Right atrium auricular region (tissue), 2 donors: ENCODE measurements around the gene HUS1. TPM values are rescaled to one million over a fixed set of nuclear protein-coding genes. Genes with fewer than 3 reads are reported as not detected.

Source experiments
- DNase-seq: peaks from one replicate; pipeline ENCODE4 v3.0.0-alpha.2; 2019; ENCODE audit warnings: low spot score
- H3K27ac ChIP-seq, 2 donors: fragments of 200-600 bp; sonication (generic); 1 replicate in 1 of 2; 2 replicates in 1 of 2; pipeline ENCODE4 v1.5.1; 2016 to 2019
- H3K27me3 ChIP-seq, 2 donors: fragments of 200-600 bp; sonication (generic); one replicate each; pipeline versions ENCODE4 v1.5.1 to v1.6.0; 2017 to 2019
- H3K36me3 ChIP-seq: fragments of 200-600 bp; sonication (generic); one replicate; pipeline ENCODE4 v1.5.1; 2016
- H3K4me1 ChIP-seq, 2 donors: fragments of 200-600 bp; sonication (generic); one replicate each; pipeline versions ENCODE4 v1.5.1 to v1.6.0; 2017 to 2019
- H3K4me3 ChIP-seq, 2 donors: fragments of 200-600 bp; sonication (generic); 1 replicate in 1 of 2; 2 replicates in 1 of 2; pipeline ENCODE4 v1.5.1; 2017 to 2019; ENCODE audit warnings: mild to moderate bottlenecking in 1 of 2, moderate library complexity in 1 of 2
- H3K9me3 ChIP-seq, 2 donors: fragments of 200-600 bp; sonication (generic); one replicate each; pipeline ENCODE4 v1.5.1; 2019
- total RNA-seq, 2 donors: library from RNA; depleted of rRNA; stranded (reverse); fragments of >200 nt; gene quantifications; one replicate each; pipeline ENCODE4 v1.1.0, GENCODE V29; 2016
- TF ChIP-seq, protein P1 (sequence below), 2 donors: fragments of 200-600 bp; sonication (generic); IDR thresholded peaks; one replicate each; pipeline ENCODE4 v1.5.1; 2019; ENCODE audit warnings: antibody characterized with exemption in 2 of 2

The HUS1 gene
- total RNA-seq, 2 donors from 2014 or later = 19.7 to 25.4 TPM

DNA sequence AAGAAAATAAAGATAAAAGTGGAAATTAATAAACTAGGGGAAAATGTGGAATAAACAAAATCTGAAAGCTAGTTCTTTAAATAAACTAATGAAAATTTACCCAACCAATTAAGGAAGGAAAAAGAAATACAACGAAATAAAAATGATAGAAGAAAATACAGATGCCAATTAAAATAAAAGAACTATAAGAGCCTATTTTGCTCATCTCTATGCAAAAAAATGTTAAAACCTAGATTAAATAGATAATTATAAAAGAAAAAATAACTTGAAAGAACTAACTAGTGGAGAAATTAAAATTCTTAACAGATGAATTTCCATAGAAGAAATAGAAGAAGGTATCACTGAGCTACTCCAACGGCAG, 63.8 kb downstream of the HUS1 start:
- no peaks in the 10 kb centered on the region for H3K36me3 ChIP-seq
- H3K4me3 ChIP-seq = no peak overlapping the region
- no peak for DNase-seq
- TF ChIP-seq, protein P1, sequence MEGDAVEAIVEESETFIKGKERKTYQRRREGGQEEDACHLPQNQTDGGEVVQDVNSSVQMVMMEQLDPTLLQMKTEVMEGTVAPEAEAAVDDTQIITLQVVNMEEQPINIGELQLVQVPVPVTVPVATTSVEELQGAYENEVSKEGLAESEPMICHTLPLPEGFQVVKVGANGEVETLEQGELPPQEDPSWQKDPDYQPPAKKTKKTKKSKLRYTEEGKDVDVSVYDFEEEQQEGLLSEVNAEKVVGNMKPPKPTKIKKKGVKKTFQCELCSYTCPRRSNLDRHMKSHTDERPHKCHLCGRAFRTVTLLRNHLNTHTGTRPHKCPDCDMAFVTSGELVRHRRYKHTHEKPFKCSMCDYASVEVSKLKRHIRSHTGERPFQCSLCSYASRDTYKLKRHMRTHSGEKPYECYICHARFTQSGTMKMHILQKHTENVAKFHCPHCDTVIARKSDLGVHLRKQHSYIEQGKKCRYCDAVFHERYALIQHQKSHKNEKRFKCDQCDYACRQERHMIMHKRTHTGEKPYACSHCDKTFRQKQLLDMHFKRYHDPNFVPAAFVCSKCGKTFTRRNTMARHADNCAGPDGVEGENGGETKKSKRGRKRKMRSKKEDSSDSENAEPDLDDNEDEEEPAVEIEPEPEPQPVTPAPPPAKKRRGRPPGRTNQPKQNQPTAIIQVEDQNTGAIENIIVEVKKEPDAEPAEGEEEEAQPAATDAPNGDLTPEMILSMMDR (IDR thresholded peaks at IDR 0.05) = no peak
- no peaks in the 10 kb centered on the region for H3K9me3 ChIP-seq
- no peaks in the 10 kb centered on the region for H3K27me3 ChIP-seq
- no peaks in the 10 kb centered on the region for H3K4me1 ChIP-seq
- H3K27ac ChIP-seq = no peak overlapping the region

DNA sequence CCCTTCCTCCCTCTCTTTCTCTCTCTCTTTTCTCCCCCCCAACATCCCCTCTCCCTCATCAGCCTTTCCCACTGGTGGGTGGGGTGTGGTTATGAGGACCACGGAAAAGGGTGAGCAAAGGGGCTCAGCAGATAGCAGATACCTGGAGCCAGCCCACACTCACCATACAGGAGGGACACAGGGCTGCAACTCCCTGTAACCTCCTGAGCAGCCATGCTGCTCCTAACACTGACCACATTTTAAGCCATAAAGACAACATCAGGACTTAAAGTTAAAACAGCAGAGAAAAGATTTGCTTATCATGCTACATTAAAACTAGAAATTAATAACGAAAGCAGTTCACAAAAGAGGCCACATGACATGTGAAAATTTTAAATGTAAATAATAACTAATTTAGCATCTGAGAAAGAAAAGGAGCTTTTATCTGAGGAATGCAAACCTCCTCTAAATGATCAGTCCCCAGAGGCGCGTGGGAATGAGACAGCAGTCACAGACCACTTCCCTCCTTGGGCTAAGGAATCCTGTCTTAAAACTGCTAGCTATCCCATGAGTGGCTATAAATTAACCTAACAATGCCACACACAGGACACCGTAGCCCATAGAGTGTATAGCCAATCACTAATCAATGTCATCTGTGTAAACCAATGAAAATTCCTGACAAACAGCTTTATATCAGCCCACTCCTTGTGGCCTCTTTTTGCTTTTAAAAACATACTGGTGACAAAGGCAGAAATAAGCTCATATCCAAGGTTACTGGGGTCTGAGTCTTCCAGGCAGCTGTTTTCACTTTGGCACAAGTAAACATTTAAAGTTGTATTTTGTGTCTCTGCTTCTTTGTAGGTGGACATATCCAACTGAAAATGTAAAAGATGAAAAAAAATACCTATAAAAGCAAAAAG, 64.4 kb downstream of the HUS1 start:
- H3K27me3 ChIP-seq = no peaks in the 10 kb centered on the region
- TF ChIP-seq, protein P1 (IDR thresholded peaks at IDR 0.05) = no peak
- H3K4me3 ChIP-seq = no peak overlapping the region
- no peaks in the 10 kb centered on the region for H3K9me3 ChIP-seq
- DNase-seq = no peak
- no peaks in the 10 kb centered on the region for H3K4me1 ChIP-seq
- no peak overlapping the region for H3K27ac ChIP-seq
- H3K36me3 ChIP-seq = no peaks in the 10 kb centered on the region

Other genes with a start within 250 kb of the HUS1 start
- gene PKD1L1, start 31.1 kb downstream of the HUS1 start, total RNA-seq = 1 to 10 TPM in 1 of 2 donors, under 1 TPM in 1; 0.98 to 1.1 TPM
- not detected for gene SUN3, start 49.5 kb upstream of the HUS1 start, total RNA-seq
- gene C7orf57, start 55.9 kb upstream of the HUS1 start, total RNA-seq = not detected
- gene UPP1, start 109.7 kb upstream of the HUS1 start, total RNA-seq = 10 to 100 TPM; 11.1 to 11.2 TPM
- gene ABCA13, start 191.8 kb upstream of the HUS1 start, total RNA-seq = not detected